Muscle layer of colon (tissue), 2 donors: Measurements from ENCODE around the gene CTDSPL.

Experiments
- H3K27ac ChIP-seq: one replicate; pipeline ENCODE4 v1.7.0; 2013; ENCODE audit warnings: low read depth, mild to moderate bottlenecking, low read length, moderate library complexity
- H3K27me3 ChIP-seq, 2 donors: one replicate each; pipeline ENCODE4 v1.7.0; 2013; ENCODE audit warnings: low read length in 2 of 2, mild to moderate bottlenecking in 2 of 2; ENCODE audit not compliant: insufficient read depth in 2 of 2, control insufficient read depth in 1 of 2
- H3K36me3 ChIP-seq: one replicate; pipeline ENCODE4 v1.7.0; 2013; ENCODE audit warnings: mild to moderate bottlenecking, low read length; ENCODE audit not compliant: insufficient read depth
- H3K4me1 ChIP-seq: one replicate; pipeline ENCODE4 v1.7.0; 2013; ENCODE audit warnings: mild to moderate bottlenecking, low read length; ENCODE audit not compliant: insufficient read depth
- H3K4me3 ChIP-seq, 2 donors: one replicate each; pipeline ENCODE4 v1.7.0; 2013; ENCODE audit warnings: low read length in 2 of 2, low read depth in 1 of 2, mild to moderate bottlenecking in 1 of 2, moderate library complexity in 1 of 2
- H3K9ac ChIP-seq: one replicate; pipeline ENCODE4 v1.7.0; 2013; ENCODE audit warnings: low read length
- H3K9me3 ChIP-seq: one replicate; pipeline ENCODE4 v1.7.0; 2013; ENCODE audit warnings: mild to moderate bottlenecking, low read length
- donor health status: abdominal sarcoma.
- donor health status: Adenocarcinoma of cecum.

CTDSPL gene

DNA sequence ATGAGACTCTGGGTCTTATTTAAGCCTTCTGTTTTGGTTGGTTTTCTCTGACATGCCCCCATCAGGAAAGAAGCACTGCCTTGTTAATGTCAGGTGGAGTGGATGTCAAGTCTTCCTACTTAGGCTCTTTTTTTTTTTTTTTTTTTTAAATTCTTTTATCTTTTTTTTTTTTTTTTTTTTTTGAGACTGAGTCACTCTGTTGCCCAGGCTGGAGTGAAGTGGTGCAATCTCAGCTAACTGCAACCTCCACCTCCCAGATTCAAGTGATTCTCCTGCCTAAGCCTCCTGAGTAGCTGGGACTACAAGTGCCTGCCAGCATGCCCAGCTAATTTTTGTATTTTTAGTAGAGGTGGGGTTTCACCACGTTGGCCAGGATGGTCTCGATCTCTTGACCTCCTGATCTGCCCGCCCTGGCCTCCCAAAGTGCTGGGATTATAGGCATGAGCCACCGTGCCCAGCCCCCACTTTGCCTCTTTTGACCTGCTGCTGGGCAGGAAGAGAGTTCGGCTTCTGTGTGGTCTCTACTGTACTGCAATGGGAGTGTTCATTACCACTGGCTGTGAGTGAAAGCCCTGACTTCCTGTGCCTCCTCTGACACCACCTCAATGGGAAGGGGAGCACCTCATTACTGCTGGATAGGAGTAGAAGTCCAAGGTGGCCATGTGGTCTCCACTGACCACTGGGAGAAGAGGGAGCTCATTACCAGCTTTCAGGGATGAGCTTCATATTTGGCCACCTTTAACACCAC lies 10.9 kb downstream of the CTDSPL start:
- Histone ChIP-seq H3K36me3 (no peaks in the 10 kb centered on the region), H3K27ac (no peak overlapping the region), H3K4me1 (no peaks in the 10 kb centered on the region), H3K4me3 (no peak overlapping the region), H3K9ac (no peak overlapping the region), H3K27me3 (no peaks in the 10 kb centered on the region), H3K9me3 (no peaks in the 10 kb centered on the region)

- H3K36me3 ChIP-seq = no peaks in the 10 kb centered on the region
- no peak overlapping the region for H3K9ac ChIP-seq
- H3K4me3 ChIP-seq = no peak overlapping the region
- H3K27me3 ChIP-seq = no peaks in the 10 kb centered on the region
- H3K27ac ChIP-seq = no peak overlapping the region
- no peaks in the 10 kb centered on the region for H3K9me3 ChIP-seq
- no peaks in the 10 kb centered on the region for H3K4me1 ChIP-seq
Measured at GRCh38 chr3:37876279-37876678, 14.6 kb downstream of the CTDSPL start.

DNA sequence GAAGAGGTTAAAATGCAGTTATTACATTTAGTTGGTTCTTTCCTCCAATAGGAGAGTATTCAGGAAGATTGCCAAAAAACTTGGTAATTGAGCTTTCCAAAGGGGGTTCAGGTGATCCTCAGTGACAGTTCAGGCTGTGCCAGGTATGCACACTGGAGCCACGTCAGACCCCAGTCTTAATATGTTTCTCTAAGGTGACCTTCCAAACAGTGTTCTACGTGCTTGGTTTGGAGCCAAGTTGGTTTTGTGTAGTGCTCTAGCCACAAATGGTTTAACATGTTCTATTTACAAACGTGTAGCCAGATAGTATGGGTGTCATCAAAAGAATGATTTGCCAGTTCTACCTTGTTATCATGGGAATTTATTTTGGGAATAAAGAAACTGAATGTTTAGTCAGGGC lies 21.0 kb downstream of the CTDSPL start:
- Histone ChIP-seq H3K36me3 (no peaks in the 10 kb centered on the region), H3K9me3 (no peaks in the 10 kb centered on the region), H3K9ac (no peak overlapping the region), H3K4me1 (peaks cover 29% of the 10 kb centered on the region), H3K4me3 (no peak overlapping the region), H3K27ac (no peak overlapping the region), H3K27me3 (no peaks in the 10 kb centered on the region)

DNA sequence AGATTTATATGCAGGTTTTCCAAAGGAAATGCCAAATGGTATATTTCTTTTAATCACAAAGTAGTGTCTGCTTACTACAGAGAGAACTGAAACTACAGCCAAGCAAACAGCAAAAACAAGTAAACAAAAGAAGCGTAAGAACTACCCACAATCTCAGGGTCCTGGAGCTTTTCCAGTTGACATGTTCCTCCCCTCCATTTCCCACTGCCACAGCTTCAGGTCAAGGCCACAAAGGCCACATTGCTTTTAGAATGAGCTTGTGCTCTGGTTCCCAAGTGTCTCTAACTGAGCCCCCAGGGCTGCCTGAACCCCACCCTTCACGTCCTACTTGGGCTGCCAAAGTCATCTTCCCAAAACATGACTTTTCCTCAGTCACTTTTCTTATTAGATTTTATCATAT lies 24.1 kb downstream of the CTDSPL start:
- H3K9me3 ChIP-seq = no peaks in the 10 kb centered on the region
- peaks cover 48% of the 10 kb centered on the region for H3K4me1 ChIP-seq
- H3K27me3 ChIP-seq = no peaks in the 10 kb centered on the region
- H3K4me3 ChIP-seq = no peak overlapping the region
- H3K36me3 ChIP-seq = no peaks in the 10 kb centered on the region
- no peak overlapping the region for H3K9ac ChIP-seq
- H3K27ac ChIP-seq = no peak overlapping the region

DNA sequence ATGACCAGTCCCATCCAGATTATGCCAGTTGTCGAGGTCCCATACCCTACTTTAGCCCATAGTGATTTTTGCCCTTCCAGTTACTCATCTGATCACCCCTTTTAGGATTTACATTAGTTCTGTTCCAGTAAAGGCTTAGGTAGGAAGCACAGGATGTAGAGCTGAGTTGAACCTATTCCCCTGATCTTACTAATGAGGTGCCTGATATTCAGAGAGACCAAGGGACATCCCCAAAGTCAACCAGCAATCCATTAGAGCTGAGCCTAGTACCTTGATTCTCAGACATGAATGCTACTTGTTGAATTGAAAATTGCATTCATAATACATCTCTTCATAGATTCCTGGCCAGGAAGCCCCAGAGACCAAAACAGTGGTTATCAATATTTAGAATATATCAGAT lies 24.7 kb downstream of the CTDSPL start:
- Histone ChIP-seq H3K27ac (no peak overlapping the region), H3K36me3 (no peaks in the 10 kb centered on the region), H3K9ac (no peak overlapping the region)

GRCh38 chr3:37887062-37887461 lies 25.4 kb downstream of the CTDSPL start:
- peaks cover 59% of the 10 kb centered on the region for H3K4me1 ChIP-seq
- H3K9me3 ChIP-seq = no peaks in the 10 kb centered on the region
- H3K27ac ChIP-seq = no peak overlapping the region
- no peaks in the 10 kb centered on the region for H3K36me3 ChIP-seq
- no peak overlapping the region for H3K9ac ChIP-seq
- H3K4me3 ChIP-seq = no peak overlapping the region
- H3K27me3 ChIP-seq = no peaks in the 10 kb centered on the region

More for the DNA sequence above, 24.7 kb downstream of the CTDSPL start:
- Histone ChIP-seq H3K9me3 (no peaks in the 10 kb centered on the region), H3K4me3 (no peak overlapping the region), H3K27me3 (no peaks in the 10 kb centered on the region), H3K4me1 (peaks cover 54% of the 10 kb centered on the region)

DNA sequence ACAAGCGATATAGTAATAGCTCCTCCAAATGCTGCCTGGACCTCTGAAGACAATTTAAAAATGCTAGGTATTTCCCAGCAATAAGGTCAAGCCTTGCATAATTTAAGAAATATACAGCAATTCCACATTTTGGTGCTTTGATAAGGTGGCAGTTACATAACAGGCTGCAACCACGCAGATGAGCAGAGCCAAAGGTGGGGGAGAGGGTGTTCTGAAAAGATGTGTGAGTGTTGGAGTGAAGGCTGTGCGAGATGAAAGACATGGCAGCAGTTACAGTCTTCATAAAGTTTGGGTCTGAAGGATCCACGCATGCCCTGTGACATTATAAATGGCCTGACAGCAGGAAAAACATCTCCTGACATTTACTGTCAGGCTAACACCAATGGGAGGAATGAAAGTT lies 26.1 kb downstream of the CTDSPL start:
- no peak overlapping the region for H3K9ac ChIP-seq
- no peak overlapping the region for H3K4me3 ChIP-seq
- H3K27ac ChIP-seq = no peak overlapping the region
- no peaks in the 10 kb centered on the region for H3K36me3 ChIP-seq
- H3K27me3 ChIP-seq = no peaks in the 10 kb centered on the region
- no peaks in the 10 kb centered on the region for H3K9me3 ChIP-seq
- peaks cover 64% of the 10 kb centered on the region for H3K4me1 ChIP-seq

- Histone ChIP-seq H3K27ac (no peak overlapping the region), H3K9ac (no peak overlapping the region), H3K36me3 (no peaks in the 10 kb centered on the region), H3K4me1 (peaks cover 64% of the 10 kb centered on the region), H3K9me3 (no peaks in the 10 kb centered on the region), H3K4me3 (no peak overlapping the region), H3K27me3 (no peaks in the 10 kb centered on the region)
Measured at GRCh38 chr3:37888421-37888820, 26.7 kb downstream of the CTDSPL start.

DNA sequence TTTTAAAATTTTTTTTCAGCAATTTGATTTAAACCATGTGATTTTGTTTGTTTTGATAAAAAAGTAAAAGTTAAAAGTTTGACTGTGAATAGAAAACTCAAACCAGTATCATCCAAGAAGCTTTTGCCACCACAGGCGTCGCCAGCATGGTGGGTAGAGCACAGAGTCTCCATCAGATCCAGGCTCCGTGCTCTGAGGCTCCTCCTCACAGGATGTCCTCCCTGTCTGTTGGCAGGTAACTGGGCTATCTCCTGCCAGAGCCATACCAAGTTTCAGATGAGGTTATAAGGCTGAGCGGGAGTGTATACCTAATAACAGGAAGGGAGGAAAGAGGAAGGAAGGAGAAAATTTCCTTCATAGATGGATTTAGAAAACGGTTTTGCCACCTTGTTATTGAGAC lies 28.8 kb downstream of the CTDSPL start:
- H3K27me3 ChIP-seq = no peaks in the 10 kb centered on the region
- H3K36me3 ChIP-seq = no peaks in the 10 kb centered on the region
- H3K4me3 ChIP-seq = no peak overlapping the region
- no peaks in the 10 kb centered on the region for H3K9me3 ChIP-seq
- H3K4me1 ChIP-seq = peaks cover 68% of the 10 kb centered on the region
- no peak overlapping the region for H3K27ac ChIP-seq
- H3K9ac ChIP-seq = no peak overlapping the region

DNA sequence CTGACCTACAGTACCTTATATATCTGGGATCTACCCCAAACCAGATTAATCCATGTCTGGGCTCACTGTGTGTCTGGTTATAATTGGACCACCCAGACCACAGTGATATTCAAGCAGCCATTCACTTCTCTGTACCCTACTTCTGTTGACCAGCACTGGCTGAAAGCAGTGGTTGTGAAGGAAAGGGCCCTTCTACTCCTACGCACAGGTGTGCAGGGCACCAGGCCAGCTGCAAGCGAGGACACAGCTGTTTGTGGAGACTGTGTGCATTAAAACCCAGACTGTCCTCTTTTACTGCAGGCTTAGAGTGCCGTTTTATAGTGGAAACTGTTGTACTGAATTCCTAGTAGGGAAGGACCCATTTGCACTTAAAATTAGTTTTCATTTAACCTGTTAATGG lies 29.5 kb downstream of the CTDSPL start:
- Histone ChIP-seq H3K27me3 (no peaks in the 10 kb centered on the region), H3K27ac (no peak overlapping the region), H3K4me3 (no peak overlapping the region), H3K36me3 (no peaks in the 10 kb centered on the region), H3K9me3 (no peaks in the 10 kb centered on the region), H3K9ac (no peak overlapping the region), H3K4me1 (peaks cover 69% of the 10 kb centered on the region)

GRCh38 chr3:37892927-37893600 lies 31.4 kb downstream of the CTDSPL start:
- Histone ChIP-seq H3K9me3 (no peaks in the 10 kb centered on the region), H3K9ac (no peak overlapping the region), H3K4me1 (peaks cover 73% of the 10 kb centered on the region), H3K36me3 (no peaks in the 10 kb centered on the region), H3K27ac (no peak overlapping the region), H3K4me3 (peak overlapping the region in 1 of 2 donors; percentile 9), H3K27me3 (no peaks in the 10 kb centered on the region)

DNA sequence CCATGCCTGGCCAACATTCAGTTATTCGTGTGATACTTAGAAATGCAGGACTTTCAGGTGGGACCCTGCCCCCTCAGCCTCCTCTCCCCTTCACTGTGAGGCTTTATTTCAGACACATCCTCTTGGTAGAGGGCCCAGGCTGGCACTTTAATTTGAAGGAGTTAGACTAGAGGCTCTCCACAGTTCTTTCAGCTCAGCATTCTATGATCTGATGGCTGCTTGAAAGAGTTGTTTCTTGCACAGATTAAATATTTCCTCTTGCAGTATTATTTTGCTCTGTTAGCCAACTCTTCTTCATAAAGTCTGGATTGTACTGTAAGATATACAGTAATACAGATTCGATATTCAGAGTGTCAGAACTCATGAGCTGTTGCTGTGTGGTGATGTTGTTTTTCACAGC lies 35.1 kb downstream of the CTDSPL start:
- Histone ChIP-seq H3K4me3 (no peak overlapping the region), H3K9ac (no peak overlapping the region), H3K9me3 (no peaks in the 10 kb centered on the region), H3K27me3 (no peaks in the 10 kb centered on the region), H3K36me3 (no peaks in the 10 kb centered on the region), H3K27ac (no peak overlapping the region), H3K4me1 (peaks cover 62% of the 10 kb centered on the region)
